GM12891 (cell line): Measurements from ENCODE around the gene BRIP1.
A peak's percentile ranks its signal among the peaks of the same experiment; 100 is the strongest.

Source experiments
- DNase-seq: peaks from one replicate; pipeline ENCODE4 v3.0.0; 2011; ENCODE audit warnings: low spot score; ENCODE audit not compliant: insufficient read length
- FAIRE-seq: peaks from 2 replicates; lab custom pipeline; 2011; peaks lifted over from hg19 to GRCh38; lab: Jason Lieb, UNC
- PAX5 ChIP-seq: IDR thresholded peaks from 2 replicates; pipeline ENCODE4 v1.6.1; 2011; ENCODE audit warnings: low read length, moderate library complexity, mild to moderate bottlenecking; ENCODE audit not compliant: insufficient read depth, severe bottlenecking
- POLR2A ChIP-seq: IDR thresholded peaks from 2 replicates; pipeline ENCODE4 v1.6.1; 2011; ENCODE audit warnings: low read depth, low read length, control low read depth
- POLR2AphosphoS5 ChIP-seq: IDR thresholded peaks from 2 replicates; pipeline ENCODE4 v1.6.1; 2011; ENCODE audit warnings: low read depth, low read length, control low read depth
- POU2F2 ChIP-seq: IDR thresholded peaks from 2 replicates; pipeline ENCODE4 v1.6.1; 2011; ENCODE audit warnings: low read depth, mild to moderate bottlenecking, control low read depth, low read length, moderate library complexity
- SPI1 ChIP-seq: IDR thresholded peaks from 2 replicates; pipeline ENCODE4 v1.6.1; 2011; ENCODE audit warnings: low read depth, low read length, control low read depth
- TAF1 ChIP-seq: IDR thresholded peaks from 2 replicates; pipeline ENCODE4 v1.6.1; 2011; ENCODE audit warnings: low read depth, low read length, control low read depth

BRIP1 gene

DNA sequence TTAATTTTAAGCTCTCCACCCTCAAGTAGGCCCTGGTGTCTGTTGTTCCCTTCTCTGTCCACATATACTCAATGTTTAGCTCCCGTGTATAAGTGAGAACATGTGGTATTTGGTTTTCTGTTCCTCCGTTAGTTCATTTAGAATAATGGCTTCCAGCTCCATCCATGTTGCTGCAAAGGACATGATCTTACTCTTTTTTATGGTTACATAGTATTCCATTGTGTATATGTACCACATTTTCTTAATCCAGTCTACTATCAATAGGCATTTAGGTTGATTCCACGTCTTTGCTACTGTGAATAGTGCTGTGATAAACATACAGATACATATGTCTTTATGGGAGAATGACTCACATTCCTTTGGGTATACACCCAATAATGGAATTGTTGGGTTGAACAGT is 160.9 kb downstream of the BRIP1 start:
- FAIRE-seq: no peak
- TF ChIP-seq POLR2AphosphoS5 (no peak), POU2F2 (no peak), SPI1 (no peak), PAX5 (no peak), TAF1 (no peak), POLR2A (no peak)
- no peak for DNase-seq

DNA sequence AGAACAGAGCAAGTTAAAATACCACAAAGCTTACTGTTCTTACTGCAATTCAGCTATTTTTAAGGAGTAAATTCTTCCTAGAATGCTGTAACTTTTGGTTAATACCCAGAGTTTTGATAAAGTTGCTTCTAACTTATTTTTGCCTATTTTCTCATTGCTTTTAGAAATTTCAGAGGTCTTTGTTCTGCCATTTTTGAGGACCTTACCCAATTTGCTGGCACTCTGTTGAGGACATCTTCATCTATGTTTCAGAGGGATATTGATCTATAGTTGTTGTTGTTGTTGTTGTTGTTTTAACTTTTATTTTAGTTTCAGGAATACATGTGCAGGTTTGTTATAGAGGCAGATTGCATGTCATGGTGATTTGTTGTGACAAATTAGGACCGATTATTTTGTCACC is 161.3 kb downstream of the BRIP1 start:
- TF ChIP-seq POLR2A (no peak), TAF1 (no peak), SPI1 (no peak), POU2F2 (no peak), POLR2AphosphoS5 (no peak), PAX5 (no peak)
- no peak for DNase-seq
- FAIRE-seq: no peak

DNA sequence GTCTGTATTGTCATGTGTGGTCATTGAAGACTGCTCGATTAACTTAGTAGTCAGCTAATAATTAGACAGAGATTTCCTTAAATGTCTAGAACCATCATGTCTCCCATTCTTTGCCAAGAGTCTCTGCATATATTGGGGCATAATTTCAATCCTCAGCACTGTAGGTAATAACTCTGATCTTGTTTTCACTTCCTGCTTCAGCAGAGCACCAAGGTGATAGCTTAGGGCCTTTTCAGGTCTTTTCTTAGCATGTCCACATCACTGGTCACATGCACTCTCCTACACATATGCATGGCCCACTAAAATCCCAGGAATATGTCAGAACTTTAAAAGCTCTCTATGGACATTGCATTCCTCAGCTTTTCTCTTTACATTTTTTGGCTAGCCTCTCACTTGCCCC is 162.0 kb downstream of the BRIP1 start:
- TF ChIP-seq POLR2A: no peak
- TF ChIP-seq TAF1: no peak
- TF ChIP-seq POU2F2: no peak
- no peak for TF ChIP-seq SPI1
- TF ChIP-seq PAX5: no peak
- TF ChIP-seq POLR2AphosphoS5: no peak
- FAIRE-seq: no peak
- no peak for DNase-seq

DNA sequence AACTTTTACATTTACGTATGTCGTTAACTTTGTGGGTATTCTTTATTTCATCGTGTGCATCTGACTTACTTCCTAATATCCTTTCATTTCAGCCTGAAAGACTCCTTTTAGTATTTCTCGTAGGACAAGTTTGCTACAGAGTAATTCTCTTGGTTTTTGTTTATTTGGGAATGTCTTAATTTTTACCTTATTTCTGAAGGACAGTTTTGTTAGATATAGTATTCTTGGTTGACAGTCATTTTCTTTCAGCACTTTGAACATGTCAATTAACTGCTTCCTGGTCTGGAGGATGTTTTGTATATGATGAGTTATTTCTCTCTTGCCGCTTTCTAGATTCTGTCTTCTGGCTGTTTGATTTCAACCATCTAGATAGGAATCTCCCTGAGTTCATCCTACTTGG is 163.1 kb downstream of the BRIP1 start:
- DNase-seq (no peak), FAIRE-seq (no peak)
- TF ChIP-seq POU2F2 (no peak), TAF1 (no peak), PAX5 (no peak), SPI1 (no peak), POLR2A (no peak), POLR2AphosphoS5 (no peak)

DNA sequence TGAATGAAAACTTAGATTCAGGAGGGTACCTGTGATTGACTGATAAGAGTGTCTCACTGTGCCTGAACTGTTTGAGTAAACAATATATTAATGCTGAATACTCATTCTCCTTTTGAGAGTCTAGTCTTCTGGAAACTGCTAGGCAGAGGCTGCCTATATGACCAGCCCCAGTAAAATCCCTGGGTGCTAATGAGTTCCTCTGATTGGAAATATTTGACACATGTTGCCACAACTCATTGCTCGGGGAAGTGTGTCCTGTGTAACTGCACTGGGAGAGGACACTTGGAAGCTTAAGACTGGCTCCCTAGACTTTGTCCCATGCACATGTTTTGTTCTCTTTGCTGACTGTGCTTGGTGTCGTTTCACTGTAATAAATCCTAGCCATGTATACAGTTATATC is 163.6 kb downstream of the BRIP1 start:
- FAIRE-seq: no peak
- TF ChIP-seq TAF1: no peak

DNA sequence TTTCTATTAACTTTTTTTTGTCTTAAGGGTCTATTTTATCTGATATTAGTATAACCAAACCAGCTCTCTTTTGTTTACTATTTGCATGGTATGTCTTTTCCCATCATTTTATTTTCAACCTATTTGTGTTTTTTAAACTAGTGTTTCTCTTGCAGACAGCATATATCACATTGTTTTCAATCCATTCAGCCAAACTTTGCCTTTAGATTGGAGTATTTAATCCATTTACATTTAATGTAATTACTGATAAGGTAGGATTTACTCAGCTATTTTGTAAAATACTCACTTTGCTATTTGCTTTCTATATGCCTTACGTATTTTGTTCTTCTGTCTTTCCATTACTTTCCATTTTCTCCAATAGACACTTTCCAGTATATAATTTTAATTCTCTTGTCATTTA is 164.3 kb downstream of the BRIP1 start:
- FAIRE-seq (no peak), DNase-seq (no peak)
- no peak for TF ChIP-seq POLR2AphosphoS5
- TF ChIP-seq TAF1: no peak
- TF ChIP-seq PAX5: no peak
- no peak for TF ChIP-seq POLR2A
- no peak for TF ChIP-seq SPI1
- TF ChIP-seq POU2F2: no peak

More for the DNA sequence above, 163.6 kb downstream of the BRIP1 start:
- DNase-seq: no peak

DNA sequence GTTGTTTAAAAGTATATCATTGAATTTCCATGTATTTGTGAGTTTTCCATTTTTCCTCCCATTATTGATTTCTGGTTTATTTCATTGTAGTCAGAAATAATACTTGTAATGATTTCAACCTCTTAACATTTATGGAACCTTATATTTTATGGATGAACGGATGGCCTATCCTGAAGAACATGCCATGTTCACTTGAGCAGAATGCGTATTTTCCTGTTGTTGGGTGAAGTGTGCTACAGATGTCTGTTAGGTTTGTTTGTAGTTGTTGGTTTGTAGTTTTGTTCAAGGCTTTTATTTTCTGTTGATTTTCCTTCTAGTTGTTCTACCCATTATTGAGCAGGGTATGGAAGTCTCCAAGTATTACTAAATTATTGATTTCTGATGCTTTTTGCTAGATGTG is 165.1 kb downstream of the BRIP1 start:
- no peak for FAIRE-seq
- DNase-seq: no peak

DNA sequence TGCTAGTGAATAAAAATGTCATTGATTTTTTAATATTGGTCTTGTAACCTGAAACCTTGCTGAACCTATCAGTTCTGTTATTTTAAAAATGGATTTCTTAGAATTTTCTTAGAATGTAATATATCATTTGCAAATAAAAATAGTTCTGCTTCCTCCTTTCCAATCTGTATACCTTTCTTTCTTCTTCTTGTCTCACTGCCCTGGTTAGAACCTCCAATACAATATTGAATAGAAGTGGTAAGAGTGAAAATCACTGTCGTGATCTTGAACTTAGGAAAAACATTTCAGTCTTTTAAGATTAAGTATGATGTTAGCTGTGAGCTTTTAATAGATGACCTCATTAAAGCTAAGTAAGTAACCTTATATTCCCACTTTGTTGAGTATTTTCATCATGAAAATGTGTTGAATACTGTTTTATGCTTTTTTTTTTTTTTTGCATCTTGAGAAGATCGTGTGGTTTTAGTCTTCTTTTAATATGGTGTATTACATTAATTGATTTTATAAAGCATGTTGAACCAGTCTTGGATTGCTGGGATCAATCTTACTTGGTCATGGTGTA is 167.5 kb downstream of the BRIP1 start:
- no peak for DNase-seq
- FAIRE-seq: no peak
- TF ChIP-seq SPI1: no peak
- TF ChIP-seq POLR2A: no peak
- no peak for TF ChIP-seq POLR2AphosphoS5
- TF ChIP-seq POU2F2: no peak
- TF ChIP-seq PAX5: no peak
- no peak for TF ChIP-seq TAF1

More for the DNA sequence above, 165.1 kb downstream of the BRIP1 start:
- TF ChIP-seq POLR2AphosphoS5: no peak
- TF ChIP-seq POLR2A: no peak
- TF ChIP-seq PAX5: no peak
- TF ChIP-seq POU2F2: no peak
- TF ChIP-seq SPI1: no peak
- no peak for TF ChIP-seq TAF1

DNA sequence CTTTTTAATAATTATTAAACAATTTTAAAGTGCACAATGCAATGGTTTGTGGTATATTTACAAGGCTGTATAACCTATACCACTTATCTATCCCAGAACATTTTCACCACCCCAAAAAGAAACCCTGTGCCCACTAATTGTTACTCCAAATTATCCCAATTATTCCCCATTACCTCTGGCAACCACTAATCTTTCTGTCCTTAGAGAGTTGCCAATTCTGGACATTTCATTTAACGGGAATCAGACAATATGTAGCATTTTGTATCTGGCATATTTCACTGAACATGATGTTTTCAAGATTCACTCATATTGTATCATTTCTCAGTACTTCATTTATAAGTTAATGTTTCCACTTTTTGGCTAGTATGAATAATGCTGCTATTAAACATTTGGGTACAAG is 169.2 kb downstream of the BRIP1 start:
- TF ChIP-seq POLR2A: no peak
- no peak for TF ChIP-seq POU2F2
- no peak for TF ChIP-seq PAX5
- no peak for TF ChIP-seq TAF1
- peak; percentile 13 for FAIRE-seq
- DNase-seq: no peak

DNA sequence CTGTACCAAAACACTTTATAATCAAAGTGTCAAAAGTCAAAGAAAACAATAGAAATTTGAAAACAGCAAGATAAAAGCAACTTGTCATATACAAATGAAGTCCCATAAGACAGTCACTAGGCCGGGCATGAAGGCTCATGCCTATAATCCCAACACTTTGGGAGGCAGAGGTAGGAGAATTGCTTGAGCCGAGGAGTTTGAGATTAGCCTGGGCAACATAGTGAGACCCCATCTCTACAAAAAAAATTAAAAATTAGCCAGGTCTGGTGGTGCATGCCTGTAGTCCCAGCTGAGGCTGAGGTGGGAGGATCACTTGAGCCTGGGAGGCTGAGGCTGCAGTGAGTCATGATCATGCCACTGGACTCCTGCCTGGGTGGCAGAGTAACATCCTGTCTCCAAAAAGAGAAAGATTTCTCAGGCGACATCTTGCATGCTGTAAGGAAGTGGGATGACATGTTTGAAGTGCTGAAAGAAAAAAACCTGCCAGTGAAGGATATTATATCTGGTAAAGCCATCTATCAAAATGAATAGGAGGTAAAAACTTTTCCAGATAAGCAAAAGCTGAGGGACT is 173.6 kb downstream of the BRIP1 start:
- DNase-seq (no peak), FAIRE-seq (no peak)

More for the DNA sequence above, 173.6 kb downstream of the BRIP1 start:
- TF ChIP-seq SPI1 (no peak), POLR2A (no peak), TAF1 (no peak), POLR2AphosphoS5 (no peak), PAX5 (no peak), POU2F2 (no peak)
